Suprapubic skin (tissue), 4 donors: ENCODE data around the gene GDPD3. TPM values are rescaled to one million over a fixed set of nuclear protein-coding genes. Genes with fewer than 3 reads are reported as not detected.

Source experiments
- DNase-seq, 2 donors: peaks; one replicate each; pipeline ENCODE4 v3.0.0-alpha.2; 2019; ENCODE audit warnings: low spot score in 2 of 2
- H3K27ac ChIP-seq: fragments of 200-600 bp; sonication (generic); one replicate; pipeline ENCODE4 v1.5.1; 2019
- H3K27me3 ChIP-seq: fragments of 200-600 bp; sonication (generic); one replicate; pipeline ENCODE4 v1.5.1; 2019
- H3K36me3 ChIP-seq: fragments of 200-600 bp; sonication (generic); one replicate; pipeline ENCODE4 v1.5.1; 2019
- H3K4me1 ChIP-seq: fragments of 200-600 bp; sonication (generic); one replicate; pipeline ENCODE4 v1.5.1; 2019
- H3K4me3 ChIP-seq: fragments of 200-600 bp; sonication (generic); one replicate; pipeline ENCODE4 v1.5.1; 2019; ENCODE audit warnings: mild to moderate bottlenecking
- H3K9me3 ChIP-seq: fragments of 200-600 bp; sonication (generic); one replicate; pipeline ENCODE4 v1.5.1; 2019
- CTCF ChIP-seq, 2 donors: fragments of 200-600 bp in 1 of 2; fragments of 450-650 bp in 1 of 2; sonication (generic) in 1 of 2; IDR thresholded peaks; one replicate each; pipeline ENCODE4 v1.5.1; 2016 to 2019; ENCODE audit warnings: antibody characterized with exemption in 2 of 2, mild to moderate bottlenecking in 1 of 2, moderate library complexity in 1 of 2
- EP300 ChIP-seq: sonication (generic); formaldehyde crosslinking; IDR thresholded peaks from one replicate; pipeline ENCODE4 v1.6.1; 2017; ENCODE audit warnings: antibody characterized with exemption
- POLR2A ChIP-seq, 2 donors: fragments of 450-650 bp; IDR thresholded peaks; one replicate each; pipeline ENCODE4 v1.6.1; 2017; ENCODE audit warnings: antibody characterized with exemption in 2 of 2, mild to moderate bottlenecking in 2 of 2, moderate library complexity in 2 of 2
- POLR2AphosphoS5 ChIP-seq, 3 donors: sonication (generic); formaldehyde crosslinking; IDR thresholded peaks; one replicate each; pipeline ENCODE4 v1.6.1; 2017; ENCODE audit warnings: antibody characterized with exemption in 3 of 3
- WGBS: methylation state at CpG from one replicate; pipeline ENCODE4 v1.1.5; 2018; 5-methylcytosine and 5-hydroxymethylcytosine counted together
- total RNA-seq, 4 donors: library from RNA; depleted of rRNA; stranded (reverse); fragments of >200 nt; gene quantifications; one replicate each; pipeline ENCODE4 v1.1.0, GENCODE V29; 2016

Gene GDPD3
- total RNA-seq, 4 donors from 2014 or later = 8.7 to 40.0 (median 12.5) TPM

GRCh38 chr16:30087181-30087898, 26.0 kb downstream of the GDPD3 start:
- no peak for TF ChIP-seq POLR2A (IDR thresholded peaks at IDR 0.05)
- TF ChIP-seq EP300 = no peak
- TF ChIP-seq POLR2AphosphoS5 (IDR thresholded peaks at IDR 0.05) = no peak
- TF ChIP-seq CTCF (IDR thresholded peaks at IDR 0.05) = no peak
- Histone ChIP-seq H3K27ac (no peak overlapping the region), H3K4me1 (peaks cover 44% of the 10 kb centered on the region), H3K4me3 (no peak overlapping the region), H3K27me3 (no peaks in the 10 kb centered on the region), H3K9me3 (no peaks in the 10 kb centered on the region), H3K36me3 (peaks cover 42% of the 10 kb centered on the region)
- 81% methylated on average over 11 of the region's 11 CpGs for WGBS
- peak in 1 of 2 donors; percentile 65 for DNase-seq

- no peaks in the 10 kb centered on the region for H3K27me3 ChIP-seq
- H3K9me3 ChIP-seq = no peaks in the 10 kb centered on the region
- no peak for TF ChIP-seq POLR2A (IDR thresholded peaks at IDR 0.05)
- no peak for TF ChIP-seq POLR2AphosphoS5 (IDR thresholded peaks at IDR 0.05)
- no peak for TF ChIP-seq CTCF (IDR thresholded peaks at IDR 0.05)
- TF ChIP-seq EP300 = no peak
- H3K4me1 ChIP-seq = peaks cover 37% of the 10 kb centered on the region
- peaks cover 51% of the 10 kb centered on the region for H3K36me3 ChIP-seq
- 77% methylated on average over 14 of the region's 27 CpGs for WGBS
- H3K27ac ChIP-seq = no peak overlapping the region
- H3K4me3 ChIP-seq = no peak overlapping the region
- DNase-seq = no peak
Measured at GRCh38 chr16:30086291-30087140, 26.8 kb downstream of the GDPD3 start.

- peaks cover 30% of the 10 kb centered on the region for H3K4me1 ChIP-seq
- peak overlapping the region; percentile 37 for H3K27ac ChIP-seq
- no peaks in the 10 kb centered on the region for H3K9me3 ChIP-seq
- peaks cover 58% of the 10 kb centered on the region for H3K36me3 ChIP-seq
- no peak overlapping the region for H3K4me3 ChIP-seq
- 70% methylated on average over 5 of the region's 6 CpGs for WGBS
- no peak for DNase-seq
- H3K27me3 ChIP-seq = no peaks in the 10 kb centered on the region
- no peak for TF ChIP-seq CTCF (IDR thresholded peaks at IDR 0.05)
- no peak for TF ChIP-seq POLR2A (IDR thresholded peaks at IDR 0.05)
- no peak for TF ChIP-seq POLR2AphosphoS5 (IDR thresholded peaks at IDR 0.05)
- TF ChIP-seq EP300 = no peak
Measured at GRCh38 chr16:30085820-30086219, 27.5 kb downstream of the GDPD3 start.

- WGBS = 62% methylated on average over 3 of the region's 3 CpGs
- TF ChIP-seq POLR2A (IDR thresholded peaks at IDR 0.05) = no peak
- no peak for TF ChIP-seq CTCF (IDR thresholded peaks at IDR 0.05)
- no peak for TF ChIP-seq EP300
- TF ChIP-seq POLR2AphosphoS5 (IDR thresholded peaks at IDR 0.05) = no peak
- peak overlapping the region; percentile 37 for H3K27ac ChIP-seq
- DNase-seq = no peak
- H3K36me3 ChIP-seq = peaks cover 62% of the 10 kb centered on the region
- no peaks in the 10 kb centered on the region for H3K27me3 ChIP-seq
- H3K4me3 ChIP-seq = no peak overlapping the region
- peaks cover 24% of the 10 kb centered on the region for H3K4me1 ChIP-seq
- no peaks in the 10 kb centered on the region for H3K9me3 ChIP-seq
Measured at GRCh38 chr16:30085247-30085646, 28.1 kb downstream of the GDPD3 start.

- 41% methylated on average over 15 of the region's 17 CpGs for WGBS
- peak overlapping the region; percentile 37 for H3K27ac ChIP-seq
- TF ChIP-seq EP300 (no peak), POLR2AphosphoS5 (IDR thresholded peaks at IDR 0.05) (no peak), POLR2A (IDR thresholded peaks at IDR 0.05) (no peak)
Measured at GRCh38 chr16:30084816-30085159, 28.5 kb downstream of the GDPD3 start.

More at GRCh38 chr16:30084816-30085159, 28.5 kb downstream of the GDPD3 start:
- Histone ChIP-seq H3K27me3 (no peaks in the 10 kb centered on the region), H3K9me3 (no peaks in the 10 kb centered on the region), H3K4me1 (peaks cover 22% of the 10 kb centered on the region), H3K4me3 (no peak overlapping the region), H3K36me3 (peaks cover 67% of the 10 kb centered on the region)
- no peak for DNase-seq
